Measurements from ENCODE around the gene CDCA4. TPM values are rescaled to one million over a fixed set of nuclear protein-coding genes. Genes with fewer than 3 reads are reported as not detected.

The CDCA4 gene
- total and polyA plus RNA-seq, 10 of the 15 experiments (the other 5 are each of a cell fraction or from before 2014, with no cell fraction given) = 10.4 to 64.0 (median 52.1) TPM

DNA sequence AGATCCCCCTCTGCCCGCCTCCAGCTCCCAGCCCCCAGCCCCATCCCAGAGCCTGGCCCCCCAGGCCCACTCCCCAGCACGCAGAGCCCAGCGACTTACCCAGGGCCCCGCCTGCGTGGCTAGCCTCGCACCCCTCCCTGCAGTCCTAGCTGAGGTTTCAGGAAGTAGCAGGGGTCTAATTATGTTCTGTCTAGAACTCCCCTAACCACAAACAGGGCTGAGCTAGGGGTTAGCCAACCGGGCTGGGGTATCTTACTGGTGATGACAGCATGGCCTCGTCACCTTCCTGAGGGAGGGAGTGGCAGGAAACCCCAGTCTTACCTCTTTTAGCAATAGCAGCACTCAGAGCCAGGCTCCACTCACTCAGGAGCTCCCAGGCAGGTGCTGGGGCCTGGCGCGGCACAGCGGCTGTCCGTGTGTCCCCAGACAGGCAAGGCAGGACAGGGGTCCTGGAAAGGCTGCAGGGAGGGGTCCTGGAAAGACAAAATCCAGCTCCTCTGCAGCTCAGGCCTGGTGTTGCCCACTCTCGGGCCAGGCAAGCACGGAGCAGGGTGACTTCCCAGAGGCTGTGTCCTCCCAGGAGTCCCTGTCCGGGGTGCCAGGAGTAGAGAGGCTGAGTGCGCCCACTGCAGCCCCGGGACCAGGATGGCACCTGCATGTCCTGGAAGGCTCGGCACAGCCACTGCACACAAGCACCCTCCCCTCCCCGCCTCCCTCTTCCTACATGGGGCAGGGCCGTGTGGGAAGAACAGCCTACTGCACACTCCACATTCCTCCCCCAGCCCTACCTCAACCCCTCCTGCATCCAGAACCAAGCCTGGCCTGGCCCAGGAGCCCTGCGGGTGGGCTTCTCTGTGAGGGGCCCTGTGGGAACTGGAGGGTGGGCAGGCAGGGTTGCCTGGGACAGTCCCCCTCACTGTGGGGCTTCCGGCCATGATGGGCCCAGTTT, 44.7 kb upstream of the CDCA4 start, which contains the start of gene GPR132 (continued):
- TF ChIP-seq PAX8 (IDR thresholded peaks at IDR 0.05) = no peak
- peak; percentile 81 for TF ChIP-seq RELA (IDR thresholded peaks at IDR 0.05; ENCODE audit: borderline replicate concordance, partially characterized antibody)
- peak in 1 of 2 experiments; percentile 71; a peak in 1 of 4 replicates for TF ChIP-seq ETV6 (conservative IDR thresholded peaks at IDR 0.05 in 1 of 2, IDR thresholded peaks at IDR 0.05 in 1 of 2; ENCODE audit: borderline replicate concordance in 1 of 2, low read depth in 1 of 2)
- TF ChIP-seq SMAD1 (IDR thresholded peaks at IDR 0.05; ENCODE audit: low read depth, partially characterized antibody) = peak; percentile 81
- TF ChIP-seq ZNF384 (IDR thresholded peaks at IDR 0.05; ENCODE audit: borderline replicate concordance, low read depth, low read length) = no peak
- peak; percentile 77 for TF ChIP-seq PKNOX1 (IDR thresholded peaks at IDR 0.05)
- TF ChIP-seq TBL1XR1 (IDR thresholded peaks at IDR 0.05; ENCODE audit: low read depth, low read length) = peak; percentile 94
- TF ChIP-seq NR2C1 (IDR thresholded peaks at IDR 0.05) = no peak
- no peak for TF ChIP-seq KDM1A (IDR thresholded peaks at IDR 0.05; ENCODE audit: borderline replicate concordance)
- TF ChIP-seq ZNF217 (IDR thresholded peaks at IDR 0.05) = no peak
- no peak for TF ChIP-seq MYB (IDR thresholded peaks at IDR 0.05; ENCODE audit: borderline replicate concordance, low read depth, low read length)
- TF ChIP-seq ZNF622 (IDR thresholded peaks at IDR 0.05) = no peak
- peak; percentile 71; the same call in 1 of the 2 replicates for TF ChIP-seq HDGF (IDR thresholded peaks at IDR 0.05)
- TF ChIP-seq ZZZ3 (IDR thresholded peaks at IDR 0.05; ENCODE audit: control insufficient read depth, insufficient read length, low read depth) = no peak
- TF ChIP-seq, protein P1, sequence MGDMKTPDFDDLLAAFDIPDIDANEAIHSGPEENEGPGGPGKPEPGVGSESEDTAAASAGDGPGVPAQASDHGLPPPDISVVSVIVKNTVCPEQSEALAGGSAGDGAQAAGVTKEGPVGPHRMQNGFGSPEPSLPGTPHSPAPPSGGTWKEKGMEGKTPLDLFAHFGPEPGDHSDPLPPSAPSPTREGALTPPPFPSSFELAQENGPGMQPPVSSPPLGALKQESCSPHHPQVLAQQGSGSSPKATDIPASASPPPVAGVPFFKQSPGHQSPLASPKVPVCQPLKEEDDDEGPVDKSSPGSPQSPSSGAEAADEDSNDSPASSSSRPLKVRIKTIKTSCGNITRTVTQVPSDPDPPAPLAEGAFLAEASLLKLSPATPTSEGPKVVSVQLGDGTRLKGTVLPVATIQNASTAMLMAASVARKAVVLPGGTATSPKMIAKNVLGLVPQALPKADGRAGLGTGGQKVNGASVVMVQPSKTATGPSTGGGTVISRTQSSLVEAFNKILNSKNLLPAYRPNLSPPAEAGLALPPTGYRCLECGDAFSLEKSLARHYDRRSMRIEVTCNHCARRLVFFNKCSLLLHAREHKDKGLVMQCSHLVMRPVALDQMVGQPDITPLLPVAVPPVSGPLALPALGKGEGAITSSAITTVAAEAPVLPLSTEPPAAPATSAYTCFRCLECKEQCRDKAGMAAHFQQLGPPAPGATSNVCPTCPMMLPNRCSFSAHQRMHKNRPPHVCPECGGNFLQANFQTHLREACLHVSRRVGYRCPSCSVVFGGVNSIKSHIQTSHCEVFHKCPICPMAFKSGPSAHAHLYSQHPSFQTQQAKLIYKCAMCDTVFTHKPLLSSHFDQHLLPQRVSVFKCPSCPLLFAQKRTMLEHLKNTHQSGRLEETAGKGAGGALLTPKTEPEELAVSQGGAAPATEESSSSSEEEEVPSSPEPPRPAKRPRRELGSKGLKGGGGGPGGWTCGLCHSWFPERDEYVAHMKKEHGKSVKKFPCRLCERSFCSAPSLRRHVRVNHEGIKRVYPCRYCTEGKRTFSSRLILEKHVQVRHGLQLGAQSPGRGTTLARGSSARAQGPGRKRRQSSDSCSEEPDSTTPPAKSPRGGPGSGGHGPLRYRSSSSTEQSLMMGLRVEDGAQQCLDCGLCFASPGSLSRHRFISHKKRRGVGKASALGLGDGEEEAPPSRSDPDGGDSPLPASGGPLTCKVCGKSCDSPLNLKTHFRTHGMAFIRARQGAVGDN (IDR thresholded peaks at IDR 0.05) = peak; percentile 89
- TF ChIP-seq ATF7 (IDR thresholded peaks at IDR 0.05; ENCODE audit: low read depth) = peak; percentile 95
- peak; percentile 13; the same call in 1 of the 2 replicates for TF ChIP-seq SREBF1 (IDR thresholded peaks at IDR 0.05; ENCODE audit: low read length)
- TF ChIP-seq, protein P2, sequence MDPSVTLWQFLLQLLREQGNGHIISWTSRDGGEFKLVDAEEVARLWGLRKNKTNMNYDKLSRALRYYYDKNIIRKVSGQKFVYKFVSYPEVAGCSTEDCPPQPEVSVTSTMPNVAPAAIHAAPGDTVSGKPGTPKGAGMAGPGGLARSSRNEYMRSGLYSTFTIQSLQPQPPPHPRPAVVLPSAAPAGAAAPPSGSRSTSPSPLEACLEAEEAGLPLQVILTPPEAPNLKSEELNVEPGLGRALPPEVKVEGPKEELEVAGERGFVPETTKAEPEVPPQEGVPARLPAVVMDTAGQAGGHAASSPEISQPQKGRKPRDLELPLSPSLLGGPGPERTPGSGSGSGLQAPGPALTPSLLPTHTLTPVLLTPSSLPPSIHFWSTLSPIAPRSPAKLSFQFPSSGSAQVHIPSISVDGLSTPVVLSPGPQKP (IDR thresholded peaks at IDR 0.05; ENCODE audit: low read depth, low read length) = no peak
- no peak for TF ChIP-seq SUPT20H (IDR thresholded peaks at IDR 0.05; ENCODE audit: borderline replicate concordance, control insufficient read depth, low read depth, low read length)

All from GM12878 (cell line).